Cardiac fibroblast (primary cell): ENCODE results near the gene RAE1.
"Not testable (repeated sequence)": the region's sequence is repeated elsewhere in the genome, so short reads cannot be mapped to it uniquely, and the experiment has no call there.

ENCODE experiments used
- DNase-seq, 2 donors: peaks; one replicate each; pipeline versions ENCODE4 v3.0.0 to v3.0.0-alpha.2; 2010; ENCODE audit warnings: low read depth in 2 of 2
- H3K4me3 ChIP-seq, 2 donors: replicated peaks in 1 of 2; 1 replicate in 1 of 2; 2 replicates in 1 of 2; pipeline ENCODE4 v1.5.1; 2011; ENCODE audit warnings: low read depth in 2 of 2, low read length in 2 of 2, mild to moderate bottlenecking in 2 of 2, moderate library complexity in 1 of 2
- TF ChIP-seq, protein P1 (sequence below): IDR thresholded peaks from one replicate; pipeline ENCODE4 v1.5.1; 2011; ENCODE audit warnings: low read depth, mild to moderate bottlenecking, low read length, inconsistent platforms

RAE1 gene

DNA sequence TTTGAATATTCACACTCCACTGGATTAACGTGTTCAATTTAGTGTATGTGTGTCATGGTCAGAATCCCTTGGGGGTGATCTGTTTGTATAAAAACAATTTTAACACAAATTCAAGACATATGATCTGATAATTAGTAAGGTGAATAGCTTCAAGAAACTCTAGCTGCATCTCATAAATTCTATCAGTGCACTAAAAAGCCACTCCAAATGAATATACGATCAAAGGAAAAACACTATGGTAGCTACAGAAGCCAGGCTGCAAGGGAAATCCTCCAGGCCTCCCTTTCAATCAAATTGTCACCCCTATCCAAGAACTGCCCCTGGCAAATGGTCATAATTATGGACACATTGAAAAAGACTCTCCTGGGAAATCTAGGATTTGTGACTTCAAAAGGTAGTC, 9.4 kb upstream of the RAE1 start:
- TF ChIP-seq, protein P1, sequence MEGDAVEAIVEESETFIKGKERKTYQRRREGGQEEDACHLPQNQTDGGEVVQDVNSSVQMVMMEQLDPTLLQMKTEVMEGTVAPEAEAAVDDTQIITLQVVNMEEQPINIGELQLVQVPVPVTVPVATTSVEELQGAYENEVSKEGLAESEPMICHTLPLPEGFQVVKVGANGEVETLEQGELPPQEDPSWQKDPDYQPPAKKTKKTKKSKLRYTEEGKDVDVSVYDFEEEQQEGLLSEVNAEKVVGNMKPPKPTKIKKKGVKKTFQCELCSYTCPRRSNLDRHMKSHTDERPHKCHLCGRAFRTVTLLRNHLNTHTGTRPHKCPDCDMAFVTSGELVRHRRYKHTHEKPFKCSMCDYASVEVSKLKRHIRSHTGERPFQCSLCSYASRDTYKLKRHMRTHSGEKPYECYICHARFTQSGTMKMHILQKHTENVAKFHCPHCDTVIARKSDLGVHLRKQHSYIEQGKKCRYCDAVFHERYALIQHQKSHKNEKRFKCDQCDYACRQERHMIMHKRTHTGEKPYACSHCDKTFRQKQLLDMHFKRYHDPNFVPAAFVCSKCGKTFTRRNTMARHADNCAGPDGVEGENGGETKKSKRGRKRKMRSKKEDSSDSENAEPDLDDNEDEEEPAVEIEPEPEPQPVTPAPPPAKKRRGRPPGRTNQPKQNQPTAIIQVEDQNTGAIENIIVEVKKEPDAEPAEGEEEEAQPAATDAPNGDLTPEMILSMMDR, result no peak
- DNase-seq, result no peak
- H3K4me3 ChIP-seq, result no peak overlapping the region

DNA sequence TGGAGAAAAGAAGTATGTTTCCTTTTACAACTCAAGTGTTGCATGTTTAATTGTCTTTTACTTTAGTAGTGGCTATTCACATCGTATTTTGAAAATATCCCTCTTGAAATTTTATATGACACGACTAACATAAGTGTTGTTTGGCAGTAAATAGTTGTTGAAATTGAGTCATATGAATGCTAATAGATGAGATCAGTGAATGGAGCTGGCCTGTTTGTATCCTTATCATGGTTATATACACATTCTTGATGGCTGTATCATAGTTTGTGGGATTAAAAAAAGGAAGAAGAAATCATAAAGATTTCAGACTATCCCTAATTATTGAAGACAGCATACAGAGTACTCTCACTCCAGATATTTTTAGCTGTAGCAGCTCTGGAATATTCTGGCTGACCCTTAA, 8.2 kb upstream of the RAE1 start:
- TF ChIP-seq, protein P1, result no peak
- no peak overlapping the region for H3K4me3 ChIP-seq
- DNase-seq, result peak; percentile 20 to 37

DNA sequence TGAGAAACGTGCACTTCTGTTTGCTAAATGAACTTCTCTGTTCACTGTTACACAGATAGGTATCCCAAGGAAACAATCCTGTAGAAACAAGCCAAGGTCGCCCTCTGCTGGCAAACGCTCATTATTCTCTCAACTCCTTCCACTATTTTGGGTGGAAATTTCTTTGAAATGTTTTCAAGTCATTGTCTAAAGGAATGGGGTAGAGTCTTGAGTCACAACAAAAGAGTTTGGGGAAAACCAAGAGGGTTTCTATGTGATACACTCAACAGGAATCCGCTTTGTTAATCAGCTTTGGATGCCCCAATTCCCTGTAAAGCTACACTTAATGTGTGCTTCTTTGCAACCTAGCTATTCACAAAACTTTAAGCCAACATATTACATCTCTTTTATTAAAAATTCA, 4.6 kb upstream of the RAE1 start:
- H3K4me3 ChIP-seq, result no peak overlapping the region
- DNase-seq, result peak; percentile 80 to 91
- TF ChIP-seq, protein P1, result peak; percentile 70

DNA sequence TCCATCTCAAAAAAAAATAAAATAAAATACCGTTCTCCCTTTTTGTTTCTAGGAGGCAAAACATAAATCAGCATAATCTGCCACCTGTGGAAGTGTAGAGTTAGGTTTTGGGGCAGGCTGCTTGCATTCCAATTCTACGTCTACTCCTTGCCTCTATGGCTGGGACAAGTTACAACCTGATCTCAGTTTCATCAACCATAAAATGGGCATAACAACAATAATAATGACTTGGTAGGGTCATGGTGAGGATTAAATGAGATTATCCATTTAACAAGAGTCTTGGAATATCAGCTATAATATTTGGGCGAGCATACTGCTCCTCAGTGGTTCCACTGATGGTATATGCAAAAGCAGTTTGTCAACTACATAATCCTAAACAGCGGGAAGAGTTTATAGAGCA, 3.7 kb upstream of the RAE1 start:
- no peak overlapping the region for H3K4me3 ChIP-seq
- TF ChIP-seq, protein P1, result no peak
- DNase-seq, result no peak

DNA sequence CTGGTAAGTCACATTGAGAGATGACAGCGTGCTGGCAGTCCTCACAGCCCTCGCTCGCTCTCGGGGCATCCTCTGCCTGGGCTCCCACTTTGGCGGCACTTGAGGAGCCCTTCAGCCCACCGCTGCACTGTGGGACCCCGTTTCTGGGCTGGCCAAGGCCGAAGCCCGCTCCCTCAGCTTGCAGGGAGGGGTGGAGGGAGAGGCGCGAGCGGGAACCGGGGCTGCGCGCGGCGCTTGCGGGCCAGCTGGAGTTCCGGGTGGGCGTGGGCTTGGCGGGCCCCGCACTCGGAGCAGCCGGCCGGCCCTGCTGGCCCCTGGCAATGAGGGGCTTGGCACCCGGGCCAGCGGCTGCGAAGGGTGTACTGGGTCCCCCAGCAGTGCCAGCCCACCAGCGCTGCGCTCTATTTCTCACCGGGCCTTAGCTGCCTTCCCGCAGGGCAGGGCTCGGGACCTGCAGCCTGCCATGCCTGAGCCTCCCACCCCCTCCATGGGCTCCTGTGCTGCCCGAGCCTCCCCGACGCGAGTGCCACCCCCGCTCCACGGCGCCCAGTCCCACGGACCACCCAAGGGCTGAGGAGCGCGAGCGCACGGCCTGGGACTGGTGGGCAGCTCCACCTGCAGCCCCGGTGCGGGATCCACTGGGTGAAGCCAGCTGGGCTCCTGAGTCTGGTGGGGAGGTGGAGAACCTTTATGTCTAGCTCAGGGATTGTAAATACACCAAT, 2.7 kb upstream of the RAE1 start:
- not testable (repeated sequence) for DNase-seq, H3K4me3 ChIP-seq

DNA sequence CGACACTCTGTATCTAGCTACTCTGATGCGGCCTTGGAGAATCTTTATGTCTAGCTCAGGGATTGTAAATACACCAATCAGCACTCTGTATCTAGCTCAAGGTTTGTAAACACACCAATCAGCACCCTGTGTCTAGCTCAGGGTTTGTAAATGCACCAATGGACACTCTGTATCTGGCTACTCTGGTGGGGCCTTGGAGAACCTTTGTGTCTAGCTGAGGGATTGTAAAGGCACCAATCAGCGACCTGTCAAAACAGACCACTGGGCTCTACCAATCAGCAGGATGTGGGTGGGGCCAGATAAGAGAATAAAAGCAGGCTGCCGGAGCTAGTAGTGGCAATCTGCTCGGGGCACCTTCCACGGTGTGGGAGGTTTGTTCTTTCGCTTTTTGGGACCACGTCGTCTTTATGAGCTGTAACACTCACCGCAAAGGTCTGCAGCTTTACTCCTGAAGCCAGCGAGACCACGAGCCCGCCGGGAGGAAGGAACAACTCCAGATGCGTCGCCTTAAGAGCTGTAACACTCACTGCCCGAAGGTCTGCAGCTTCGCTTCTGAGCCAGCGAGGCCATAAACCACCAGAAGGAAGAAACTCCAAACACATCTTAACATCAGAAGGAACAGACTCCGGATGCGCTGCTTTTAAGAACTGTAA, 2.0 kb upstream of the RAE1 start:
- DNase-seq, H3K4me3 ChIP-seq: not testable (repeated sequence)

DNA sequence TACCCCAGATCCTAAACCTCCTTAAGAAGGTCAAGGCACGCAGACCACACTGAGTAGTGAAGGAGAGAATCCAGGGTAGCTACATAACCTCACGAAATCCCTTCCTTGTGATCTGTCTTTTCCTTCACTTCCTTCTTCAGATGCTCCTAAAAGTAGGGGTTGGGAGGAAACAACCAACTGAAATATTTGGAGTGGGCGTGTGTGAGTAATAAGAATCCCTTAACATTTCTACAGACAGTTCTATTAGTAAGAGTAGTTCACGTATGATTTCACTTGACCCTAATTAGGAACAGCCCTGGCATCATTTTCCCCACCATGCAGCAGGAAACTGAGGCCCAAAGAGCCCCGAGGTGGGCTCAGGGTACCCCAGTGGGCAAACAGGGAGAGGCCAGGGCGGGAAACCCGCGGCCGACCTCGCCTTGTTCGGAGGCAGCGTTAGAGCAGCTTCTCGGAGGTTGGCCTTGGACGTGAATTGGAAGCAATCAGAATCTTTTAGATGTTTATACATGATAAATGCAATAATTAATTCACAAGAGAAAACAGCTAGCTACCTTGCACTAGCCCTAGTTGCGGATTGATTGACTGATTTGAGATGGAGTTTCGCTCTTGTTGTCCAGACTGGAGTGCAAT, 859 bp upstream of the RAE1 start:
- TF ChIP-seq, protein P1, result no peak
- no peak for DNase-seq
- H3K4me3 ChIP-seq, result no peak overlapping the region

DNA sequence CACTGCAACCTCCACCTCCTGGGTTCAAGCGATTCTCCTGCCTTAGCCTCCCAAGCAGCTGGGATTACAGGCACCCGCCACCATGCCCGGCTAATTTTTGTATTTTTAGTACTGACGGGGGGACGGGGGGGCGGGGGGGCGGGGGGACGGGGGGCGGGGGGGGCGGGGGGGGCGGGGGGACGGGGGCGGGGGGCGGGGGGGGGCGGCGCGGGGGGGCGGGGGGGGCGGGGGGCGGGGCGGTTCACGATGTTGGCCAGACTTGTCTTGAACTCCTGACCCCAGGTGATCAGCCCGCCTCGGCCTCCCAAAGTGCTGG, 371 bp upstream of the RAE1 start:
- not testable (repeated sequence) for DNase-seq
- H3K4me3 ChIP-seq, result peak overlapping the region; percentile 68 to 91
